HCT116 (cell line): ENCODE results near the gene ERC2. TPM values are rescaled to one million over a fixed set of nuclear protein-coding genes. Genes with fewer than 3 reads are reported as not detected.

ENCODE experiments used
- ATAC-seq: fragments of 200-7000 bp; cut with Tn5 transposase; 2 replicates; pipeline ENCODE4 v1.9.1; 2020; ENCODE audit warnings: mild to moderate bottlenecking, moderate library complexity
- BruUV-seq: library from RNA; stranded (reverse); fragments of 400-500 nt; replicated peaks from 2 replicates; lab custom pipeline; 2021; lab: Mats Ljungman, UMichigan
- CTCF ChIA-PET: fragments of 300-600 bp; sonication (Branson Sonifier 250); formaldehyde crosslinking; loops from one replicate; lab custom pipeline; 2021; ENCODE audit warnings: antibody characterized with exemption; lab: Charles Lee
- POLR2A ChIA-PET: fragments of 300-600, 350-600 bp; sonication (Branson Sonifier 250); formaldehyde crosslinking; loops from one replicate; lab custom pipeline; 2021; ENCODE audit warnings: antibody characterized with exemption; lab: Charles Lee
- RAD21 ChIA-PET, 2 experiments: fragments of 300-600 bp; sonication (Branson Sonifier 250); formaldehyde crosslinking; loops; one replicate each; lab custom pipeline; 2023; ENCODE audit warnings: low total read pairs in 2 of 2; ENCODE audit not compliant: uncharacterized antibody in 2 of 2, unreplicated experiment in 2 of 2, low non-redundant PET in 1 of 2; lab: Charles Lee
- DNase-seq: peaks from one replicate; pipeline ENCODE4 v3.0.0-alpha.2; 2010; ENCODE audit warnings: low read depth, low spot score
- H2AFZ ChIP-seq: fragments of 200-600 bp; shearing (Covaris generic), sonication (generic); 2 replicates; pipeline ENCODE4 v1.6.1; 2017; ENCODE audit warnings: low read depth, mixed run types, mixed read lengths, antibody characterized with exemption, low read length; ENCODE audit not compliant: poor library complexity, severe bottlenecking
- H3K27ac ChIP-seq: 2 replicates; pipeline ENCODE4 v1.5.1; 2012; ENCODE audit warnings: low read depth, low read length
- H3K27me3 ChIP-seq: fragments of 200-600 bp; sonication (generic); 2 replicates; pipeline ENCODE4 v1.6.1; 2016; ENCODE audit warnings: mixed run types, low read length, mixed read lengths; ENCODE audit not compliant: insufficient read depth
- H3K36me3 ChIP-seq, 2 experiments: fragments of 200-500 bp in 1 of 2; fragments of 200-600 bp in 1 of 2; sonication (Bioruptor generic) in 1 of 2; sonication (generic) in 1 of 2; 2 replicates each; pipeline versions ENCODE4 v1.5.1 to v1.6.1; 2014 to 2016; ENCODE audit warnings: low read length in 2 of 2, inconsistent platforms in 1 of 2, mixed read lengths in 1 of 2, mixed run types in 1 of 2; ENCODE audit not compliant: insufficient read depth in 2 of 2, control insufficient read depth in 1 of 2
- H3K4me1 ChIP-seq, 2 experiments: fragments of 200-600 bp in 1 of 2; sonication (generic) in 1 of 2; 2 replicates each; pipeline versions ENCODE4 v1.5.1 to v1.6.1; 2012 to 2017; ENCODE audit warnings: low read length in 2 of 2, inconsistent platforms in 1 of 2, mild to moderate bottlenecking in 1 of 2, mixed read lengths in 1 of 2, mixed run types in 1 of 2, moderate library complexity in 1 of 2; ENCODE audit not compliant: insufficient read depth in 2 of 2, control insufficient read depth in 1 of 2
- H3K4me2 ChIP-seq: fragments of 200-600 bp; sonication (generic); 2 replicates; pipeline ENCODE4 v1.6.1; 2017; ENCODE audit warnings: mixed run types, low read length, mixed read lengths
- H3K4me3 ChIP-seq, 2 experiments: fragments of 200-600 bp in 1 of 2; sonication (generic) in 1 of 2; replicated peaks in 1 of 2; 2 replicates each; pipeline ENCODE4 v1.5.1; 2011 to 2016; ENCODE audit warnings: low read length in 2 of 2, control low read depth in 1 of 2, low read depth in 1 of 2, mild to moderate bottlenecking in 1 of 2, mixed read lengths in 1 of 2, mixed run types in 1 of 2
- H3K79me2 ChIP-seq: fragments of 200-600 bp; sonication (generic); 2 replicates; pipeline ENCODE4 v1.6.1; 2017; ENCODE audit warnings: mild to moderate bottlenecking, mixed run types, low read length, moderate library complexity, mixed read lengths; ENCODE audit not compliant: insufficient read depth
- H3K9ac ChIP-seq: fragments of 200-600 bp; sonication (generic); 2 replicates; pipeline ENCODE4 v1.6.1; 2016; ENCODE audit warnings: low read length, mixed read lengths
- H3K9me2 ChIP-seq: fragments of 200-600 bp; sonication (generic), shearing (Covaris generic); 2 replicates; pipeline ENCODE4 v1.6.1; 2017; ENCODE audit warnings: mixed run types, mild to moderate bottlenecking, moderate library complexity; ENCODE audit not compliant: insufficient read depth
- H3K9me3 ChIP-seq, 2 experiments: fragments of 200-500 bp in 1 of 2; fragments of 200-600 bp in 1 of 2; sonication (Bioruptor generic) in 1 of 2; sonication (generic) in 1 of 2; 2 replicates each; pipeline ENCODE4 v1.6.1; 2014 to 2017; ENCODE audit warnings: low read length in 2 of 2, mixed read lengths in 2 of 2, inconsistent platforms in 1 of 2, low read depth in 1 of 2, mild to moderate bottlenecking in 1 of 2, mixed run types in 1 of 2, moderate library complexity in 1 of 2; ENCODE audit not compliant: control insufficient read depth in 1 of 2, insufficient read depth in 1 of 2
- H4K20me1 ChIP-seq: fragments of 200-600 bp; sonication (generic), shearing (Covaris generic); 2 replicates; pipeline ENCODE4 v1.6.1; 2017; ENCODE audit warnings: mixed run types, mild to moderate bottlenecking, moderate library complexity; ENCODE audit not compliant: insufficient read depth
- CEBPB ChIP-seq: IDR thresholded peaks from 2 replicates; pipeline ENCODE4 v1.6.1; 2012; ENCODE audit warnings: low read depth
- EGR1 ChIP-seq: IDR thresholded peaks from 2 replicates; pipeline ENCODE4 v1.6.1; 2012; ENCODE audit warnings: low read depth
- ELF1 ChIP-seq: IDR thresholded peaks from 2 replicates; pipeline ENCODE4 v1.6.1; 2012; ENCODE audit warnings: low read depth, borderline replicate concordance
- EZH2 ChIP-seq: fragments of 200-600 bp; sonication (generic); IDR thresholded peaks from 2 replicates; pipeline ENCODE4 v1.6.1; 2017; ENCODE audit warnings: antibody characterized with exemption, mixed run types
- EZH2phosphoT487 ChIP-seq: fragments of 200-600 bp; IDR thresholded peaks from 2 replicates; pipeline ENCODE4 v1.6.1; 2018; ENCODE audit warnings: antibody characterized with exemption, borderline replicate concordance
- FOSL1 ChIP-seq: IDR thresholded peaks from 2 replicates; pipeline ENCODE4 v1.6.1; 2012; ENCODE audit warnings: low read depth
- POLR2A ChIP-seq: IDR thresholded peaks from 2 replicates; pipeline ENCODE4 v1.7.0; 2011; ENCODE audit warnings: borderline replicate concordance; ENCODE audit not compliant: insufficient read depth, insufficient read length; ENCODE audit errors: extremely low read depth
- RAD21 ChIP-seq: IDR thresholded peaks from 2 replicates; pipeline ENCODE4 v1.6.1; 2012; ENCODE audit warnings: low read depth, mild to moderate bottlenecking
- REST ChIP-seq: IDR thresholded peaks from 2 replicates; pipeline ENCODE4 v1.6.1; 2012; ENCODE audit warnings: low read depth
- SP1 ChIP-seq: IDR thresholded peaks from 2 replicates; pipeline ENCODE4 v1.6.1; 2012; ENCODE audit warnings: low read depth
- SRF ChIP-seq: IDR thresholded peaks from 2 replicates; pipeline ENCODE4 v1.6.1; 2012; ENCODE audit warnings: low read depth
- TCF7L2 ChIP-seq: IDR thresholded peaks from 2 replicates; pipeline ENCODE4 v1.7.0; 2011; ENCODE audit warnings: borderline replicate concordance, inconsistent platforms; ENCODE audit not compliant: insufficient read depth, insufficient read length; ENCODE audit errors: extremely low read depth
- YY1 ChIP-seq: IDR thresholded peaks from 2 replicates; pipeline ENCODE4 v1.6.1; 2011; ENCODE audit warnings: low read length, low read depth, moderate library complexity, mild to moderate bottlenecking; ENCODE audit not compliant: insufficient replicate concordance; ENCODE audit errors: extremely low read depth
- ZNF274 ChIP-seq: fragments of 200-500 bp; sonication (Bioruptor generic); IDR thresholded peaks from 2 replicates; pipeline ENCODE4 v1.6.1; 2014; ENCODE audit warnings: mild to moderate bottlenecking, low read depth, low read length, inconsistent platforms
- intact Hi-C: fragments of 100-400 bp; cut with micrococcal nuclease; formaldehyde crosslinking; loops from 2 replicates; pipeline ENCODE4 v1.10.0; 2022
- total RNA-seq: library from RNA; stranded (reverse); gene quantifications from one replicate; pipeline ENCODE4 v1.2.1, GENCODE V29; 2021; ENCODE audit not compliant: unreplicated experiment
- TF ChIP-seq, protein P1 (sequence below), 3 experiments: fragments of 200-600 bp in 1 of 3; sonication (generic) in 1 of 3; IDR thresholded peaks in 2 of 3; conservative IDR thresholded peaks in 1 of 3; 2 replicates each; pipeline ENCODE4 v1.5.1; 2012 to 2017; ENCODE audit warnings: low read depth in 2 of 3, low read length in 2 of 3, antibody characterized with exemption in 1 of 3, borderline replicate concordance in 1 of 3, control low read depth in 1 of 3, mild to moderate bottlenecking in 1 of 3, mixed read lengths in 1 of 3, mixed run types in 1 of 3, moderate library complexity in 1 of 3; ENCODE audit not compliant: insufficient read depth in 1 of 3
- TF ChIP-seq, protein P2 (sequence below): IDR thresholded peaks from 2 replicates; pipeline ENCODE4 v1.6.1; 2012

Gene ERC2
- total RNA-seq, 1 experiment from 2014 or later = not detected

DNA sequence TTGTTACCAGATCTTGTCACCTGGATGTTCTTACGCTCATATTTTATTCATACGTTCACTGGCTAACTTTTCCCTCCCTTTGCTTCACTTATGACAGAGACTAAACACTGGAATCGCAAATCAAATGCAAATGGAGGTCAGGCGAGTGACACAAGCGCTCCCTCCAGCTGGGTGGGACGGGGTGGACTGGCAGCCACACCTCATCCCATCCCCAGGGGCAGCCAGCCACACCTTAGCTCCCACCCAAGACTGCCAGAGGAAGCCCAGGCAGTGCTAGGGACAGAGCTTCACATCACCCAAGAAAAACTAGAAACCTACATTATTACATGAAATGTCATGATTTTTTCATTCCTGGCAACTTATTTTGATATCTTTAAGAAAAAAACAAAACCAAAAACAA lies 366.2 kb downstream of the ERC2 start:
- POLR2A ChIA-PET = no interaction called here
- no peak for ATAC-seq
- H3K27ac ChIP-seq = no peak overlapping the region
- TF ChIP-seq ELF1 (no peak), EZH2 (no peak), ZNF274 (no peak), EZH2phosphoT487 (no peak), YY1 (no peak), SRF (no peak), TCF7L2 (no peak), POLR2A (no peak), FOSL1 (no peak), EGR1 (no peak), REST (no peak), SP1 (no peak), CEBPB (no peak), RAD21 (no peak)
- TF ChIP-seq, protein P1, sequence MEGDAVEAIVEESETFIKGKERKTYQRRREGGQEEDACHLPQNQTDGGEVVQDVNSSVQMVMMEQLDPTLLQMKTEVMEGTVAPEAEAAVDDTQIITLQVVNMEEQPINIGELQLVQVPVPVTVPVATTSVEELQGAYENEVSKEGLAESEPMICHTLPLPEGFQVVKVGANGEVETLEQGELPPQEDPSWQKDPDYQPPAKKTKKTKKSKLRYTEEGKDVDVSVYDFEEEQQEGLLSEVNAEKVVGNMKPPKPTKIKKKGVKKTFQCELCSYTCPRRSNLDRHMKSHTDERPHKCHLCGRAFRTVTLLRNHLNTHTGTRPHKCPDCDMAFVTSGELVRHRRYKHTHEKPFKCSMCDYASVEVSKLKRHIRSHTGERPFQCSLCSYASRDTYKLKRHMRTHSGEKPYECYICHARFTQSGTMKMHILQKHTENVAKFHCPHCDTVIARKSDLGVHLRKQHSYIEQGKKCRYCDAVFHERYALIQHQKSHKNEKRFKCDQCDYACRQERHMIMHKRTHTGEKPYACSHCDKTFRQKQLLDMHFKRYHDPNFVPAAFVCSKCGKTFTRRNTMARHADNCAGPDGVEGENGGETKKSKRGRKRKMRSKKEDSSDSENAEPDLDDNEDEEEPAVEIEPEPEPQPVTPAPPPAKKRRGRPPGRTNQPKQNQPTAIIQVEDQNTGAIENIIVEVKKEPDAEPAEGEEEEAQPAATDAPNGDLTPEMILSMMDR (IDR thresholded peaks at IDR 0.05 in 2 of 3, conservative IDR thresholded peaks at IDR 0.05 in 1 of 3; ENCODE audit: borderline replicate concordance in 1 of 3, insufficient read depth in 1 of 3, low read depth in 2 of 3, low read length in 2 of 3) = no peak
- TF ChIP-seq, protein P2, sequence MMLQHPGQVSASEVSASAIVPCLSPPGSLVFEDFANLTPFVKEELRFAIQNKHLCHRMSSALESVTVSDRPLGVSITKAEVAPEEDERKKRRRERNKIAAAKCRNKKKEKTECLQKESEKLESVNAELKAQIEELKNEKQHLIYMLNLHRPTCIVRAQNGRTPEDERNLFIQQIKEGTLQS = no peak
- TF ChIP-seq, all 23 proteins: peak for 0
- RAD21 ChIA-PET = no interaction called here
- Histone ChIP-seq H2AFZ (no peak overlapping the region), H3K79me2 (no peaks in the 10 kb centered on the region), H3K9ac (no peak overlapping the region), H3K36me3 (no peaks in the 10 kb centered on the region), H3K9me2 (no peaks in the 10 kb centered on the region), H3K4me3 (no peak overlapping the region), H3K27me3 (no peaks in the 10 kb centered on the region), H3K4me2 (no peak overlapping the region), H4K20me1 (no peaks in the 10 kb centered on the region), H3K4me1 (no peaks in the 10 kb centered on the region), H3K9me3 (no peaks in the 10 kb centered on the region)
- CTCF ChIA-PET = no interaction called here
- intact Hi-C loops = no loop called here
- no peak for DNase-seq
- no TSS peak for BruUV-seq
